Measurements from ENCODE around the gene SHTN1.

SHTN1 gene

GRCh38 chr10:116913695-116914094 is 91.3 kb downstream of the SHTN1 start:
- Histone ChIP-seq H3K4me1 (ENCODE audit: insufficient read depth, low read length) (no peaks in the 10 kb centered on the region), H3K27me3 (ENCODE audit: control insufficient read depth in 1 of 2, insufficient read depth in 2 of 2, low read length in 2 of 2) (no peaks in the 10 kb centered on the region), H3K27ac (ENCODE audit: low read depth, low read length) (no peak overlapping the region), H3K4me3 (ENCODE audit: low read depth in 1 of 2, low read length in 2 of 2) (no peak overlapping the region), H3K9me3 (ENCODE audit: low read length) (no peaks in the 10 kb centered on the region), H3K9ac (ENCODE audit: low read length) (no peak overlapping the region), H3K36me3 (ENCODE audit: insufficient read depth, low read length) (no peaks in the 10 kb centered on the region)

GRCh38 chr10:116912162-116912561 is 92.8 kb downstream of the SHTN1 start:
- no peaks in the 10 kb centered on the region for H3K27me3 ChIP-seq (ENCODE audit: control insufficient read depth in 1 of 2, insufficient read depth in 2 of 2, low read length in 2 of 2)
- no peak overlapping the region for H3K4me3 ChIP-seq (ENCODE audit: low read depth in 1 of 2, low read length in 2 of 2)
- no peaks in the 10 kb centered on the region for H3K36me3 ChIP-seq (ENCODE audit: insufficient read depth, low read length)
- H3K4me1 ChIP-seq (ENCODE audit: insufficient read depth, low read length) = no peaks in the 10 kb centered on the region
- H3K27ac ChIP-seq (ENCODE audit: low read depth, low read length) = no peak overlapping the region
- H3K9ac ChIP-seq (ENCODE audit: low read length) = no peak overlapping the region
- no peaks in the 10 kb centered on the region for H3K9me3 ChIP-seq (ENCODE audit: low read length)

GRCh38 chr10:116910910-116911309 is 94.1 kb downstream of the SHTN1 start:
- H3K27me3 ChIP-seq (ENCODE audit: control insufficient read depth in 1 of 2, insufficient read depth in 2 of 2, low read length in 2 of 2) = no peaks in the 10 kb centered on the region
- H3K36me3 ChIP-seq (ENCODE audit: insufficient read depth, low read length) = no peaks in the 10 kb centered on the region
- H3K27ac ChIP-seq (ENCODE audit: low read depth, low read length) = no peak overlapping the region

GRCh38 chr10:116909307-116909706 is 95.7 kb downstream of the SHTN1 start:
- no peak overlapping the region for H3K27ac ChIP-seq (ENCODE audit: low read depth, low read length)
- no peak overlapping the region for H3K9ac ChIP-seq (ENCODE audit: low read length)
- no peaks in the 10 kb centered on the region for H3K36me3 ChIP-seq (ENCODE audit: insufficient read depth, low read length)
- no peak overlapping the region for H3K4me3 ChIP-seq (ENCODE audit: low read depth in 1 of 2, low read length in 2 of 2)
- no peaks in the 10 kb centered on the region for H3K4me1 ChIP-seq (ENCODE audit: insufficient read depth, low read length)
- H3K27me3 ChIP-seq (ENCODE audit: control insufficient read depth in 1 of 2, insufficient read depth in 2 of 2, low read length in 2 of 2) = no peaks in the 10 kb centered on the region
- H3K9me3 ChIP-seq (ENCODE audit: low read length) = no peaks in the 10 kb centered on the region

More at GRCh38 chr10:116910910-116911309, 94.1 kb downstream of the SHTN1 start:
- Histone ChIP-seq H3K4me3 (ENCODE audit: low read depth in 1 of 2, low read length in 2 of 2) (no peak overlapping the region), H3K4me1 (ENCODE audit: insufficient read depth, low read length) (no peaks in the 10 kb centered on the region), H3K9ac (ENCODE audit: low read length) (no peak overlapping the region), H3K9me3 (ENCODE audit: low read length) (no peaks in the 10 kb centered on the region)

- H3K27me3 ChIP-seq (ENCODE audit: control insufficient read depth in 1 of 2, insufficient read depth in 2 of 2, low read length in 2 of 2) = no peaks in the 10 kb centered on the region
- H3K9me3 ChIP-seq (ENCODE audit: low read length) = no peaks in the 10 kb centered on the region
- H3K9ac ChIP-seq (ENCODE audit: low read length) = no peak overlapping the region
- H3K4me1 ChIP-seq (ENCODE audit: insufficient read depth, low read length) = no peaks in the 10 kb centered on the region
- H3K27ac ChIP-seq (ENCODE audit: low read depth, low read length) = no peak overlapping the region
- H3K4me3 ChIP-seq (ENCODE audit: low read depth in 1 of 2, low read length in 2 of 2) = no peak overlapping the region
- H3K36me3 ChIP-seq (ENCODE audit: insufficient read depth, low read length) = no peaks in the 10 kb centered on the region
Observed at GRCh38 chr10:116907245-116907987, 97.6 kb downstream of the SHTN1 start.

GRCh38 chr10:116905845-116906210 is 99.2 kb downstream of the SHTN1 start:
- no peaks in the 10 kb centered on the region for H3K36me3 ChIP-seq (ENCODE audit: insufficient read depth, low read length)
- H3K9me3 ChIP-seq (ENCODE audit: low read length) = no peaks in the 10 kb centered on the region
- H3K4me3 ChIP-seq (ENCODE audit: low read depth in 1 of 2, low read length in 2 of 2) = no peak overlapping the region
- no peaks in the 10 kb centered on the region for H3K4me1 ChIP-seq (ENCODE audit: insufficient read depth, low read length)
- H3K27me3 ChIP-seq (ENCODE audit: control insufficient read depth in 1 of 2, insufficient read depth in 2 of 2, low read length in 2 of 2) = no peaks in the 10 kb centered on the region
- H3K9ac ChIP-seq (ENCODE audit: low read length) = no peak overlapping the region
- H3K27ac ChIP-seq (ENCODE audit: low read depth, low read length) = no peak overlapping the region

- Histone ChIP-seq H3K4me1 (ENCODE audit: insufficient read depth, low read length) (no peaks in the 10 kb centered on the region), H3K4me3 (ENCODE audit: low read depth in 1 of 2, low read length in 2 of 2) (no peak overlapping the region), H3K9me3 (ENCODE audit: low read length) (no peaks in the 10 kb centered on the region), H3K27ac (ENCODE audit: low read depth, low read length) (no peak overlapping the region), H3K36me3 (ENCODE audit: insufficient read depth, low read length) (no peaks in the 10 kb centered on the region), H3K9ac (ENCODE audit: low read length) (no peak overlapping the region), H3K27me3 (ENCODE audit: control insufficient read depth in 1 of 2, insufficient read depth in 2 of 2, low read length in 2 of 2) (no peaks in the 10 kb centered on the region)
Observed at GRCh38 chr10:116899626-116900025, 105.4 kb downstream of the SHTN1 start.

GRCh38 chr10:116893686-116894037 is 111.3 kb downstream of the SHTN1 start:
- Histone ChIP-seq H3K27me3 (ENCODE audit: control insufficient read depth in 1 of 2, insufficient read depth in 2 of 2, low read length in 2 of 2) (no peaks in the 10 kb centered on the region), H3K27ac (ENCODE audit: low read depth, low read length) (no peak overlapping the region), H3K36me3 (ENCODE audit: insufficient read depth, low read length) (no peaks in the 10 kb centered on the region), H3K9me3 (ENCODE audit: low read length) (no peaks in the 10 kb centered on the region), H3K4me3 (ENCODE audit: low read depth in 1 of 2, low read length in 2 of 2) (no peak overlapping the region), H3K9ac (ENCODE audit: low read length) (no peak overlapping the region), H3K4me1 (ENCODE audit: insufficient read depth, low read length) (no peaks in the 10 kb centered on the region)

GRCh38 chr10:116892907-116893685 is 111.9 kb downstream of the SHTN1 start:
- Histone ChIP-seq H3K4me3 (ENCODE audit: low read depth in 1 of 2, low read length in 2 of 2) (no peak overlapping the region), H3K4me1 (ENCODE audit: insufficient read depth, low read length) (no peaks in the 10 kb centered on the region), H3K9me3 (ENCODE audit: low read length) (no peaks in the 10 kb centered on the region), H3K27ac (ENCODE audit: low read depth, low read length) (no peak overlapping the region), H3K9ac (ENCODE audit: low read length) (no peak overlapping the region), H3K27me3 (ENCODE audit: control insufficient read depth in 1 of 2, insufficient read depth in 2 of 2, low read length in 2 of 2) (no peaks in the 10 kb centered on the region), H3K36me3 (ENCODE audit: insufficient read depth, low read length) (no peaks in the 10 kb centered on the region)

GRCh38 chr10:116891208-116891607 is 113.8 kb downstream of the SHTN1 start:
- no peaks in the 10 kb centered on the region for H3K36me3 ChIP-seq (ENCODE audit: insufficient read depth, low read length)
- no peak overlapping the region for H3K27ac ChIP-seq (ENCODE audit: low read depth, low read length)
- no peaks in the 10 kb centered on the region for H3K27me3 ChIP-seq (ENCODE audit: control insufficient read depth in 1 of 2, insufficient read depth in 2 of 2, low read length in 2 of 2)
- no peak overlapping the region for H3K9ac ChIP-seq (ENCODE audit: low read length)
- no peaks in the 10 kb centered on the region for H3K4me1 ChIP-seq (ENCODE audit: insufficient read depth, low read length)
- H3K4me3 ChIP-seq (ENCODE audit: low read depth in 1 of 2, low read length in 2 of 2) = no peak overlapping the region
- no peaks in the 10 kb centered on the region for H3K9me3 ChIP-seq (ENCODE audit: low read length)

- H3K4me1 ChIP-seq (ENCODE audit: insufficient read depth, low read length) = no peaks in the 10 kb centered on the region
- H3K36me3 ChIP-seq (ENCODE audit: insufficient read depth, low read length) = no peaks in the 10 kb centered on the region
- H3K9me3 ChIP-seq (ENCODE audit: low read length) = no peaks in the 10 kb centered on the region
- H3K27me3 ChIP-seq (ENCODE audit: control insufficient read depth in 1 of 2, insufficient read depth in 2 of 2, low read length in 2 of 2) = no peaks in the 10 kb centered on the region
- H3K4me3 ChIP-seq (ENCODE audit: low read depth in 1 of 2, low read length in 2 of 2) = no peak overlapping the region
- no peak overlapping the region for H3K27ac ChIP-seq (ENCODE audit: low read depth, low read length)
- H3K9ac ChIP-seq (ENCODE audit: low read length) = no peak overlapping the region
Observed at GRCh38 chr10:116889066-116889465, 115.9 kb downstream of the SHTN1 start.
